Activated CD8-positive, alpha-beta memory T cell treated with anti-CD3 and anti-CD28 coated beads, Interleukin-2, amount 50 U/mL, for 4 hours (primary cell): ENCODE measurements around the gene CRACR2B.

ENCODE experiments used
- DNase-seq: peaks from one replicate; pipeline ENCODE4 v3.0.0-alpha.2; 2020

CRACR2B gene

DNA sequence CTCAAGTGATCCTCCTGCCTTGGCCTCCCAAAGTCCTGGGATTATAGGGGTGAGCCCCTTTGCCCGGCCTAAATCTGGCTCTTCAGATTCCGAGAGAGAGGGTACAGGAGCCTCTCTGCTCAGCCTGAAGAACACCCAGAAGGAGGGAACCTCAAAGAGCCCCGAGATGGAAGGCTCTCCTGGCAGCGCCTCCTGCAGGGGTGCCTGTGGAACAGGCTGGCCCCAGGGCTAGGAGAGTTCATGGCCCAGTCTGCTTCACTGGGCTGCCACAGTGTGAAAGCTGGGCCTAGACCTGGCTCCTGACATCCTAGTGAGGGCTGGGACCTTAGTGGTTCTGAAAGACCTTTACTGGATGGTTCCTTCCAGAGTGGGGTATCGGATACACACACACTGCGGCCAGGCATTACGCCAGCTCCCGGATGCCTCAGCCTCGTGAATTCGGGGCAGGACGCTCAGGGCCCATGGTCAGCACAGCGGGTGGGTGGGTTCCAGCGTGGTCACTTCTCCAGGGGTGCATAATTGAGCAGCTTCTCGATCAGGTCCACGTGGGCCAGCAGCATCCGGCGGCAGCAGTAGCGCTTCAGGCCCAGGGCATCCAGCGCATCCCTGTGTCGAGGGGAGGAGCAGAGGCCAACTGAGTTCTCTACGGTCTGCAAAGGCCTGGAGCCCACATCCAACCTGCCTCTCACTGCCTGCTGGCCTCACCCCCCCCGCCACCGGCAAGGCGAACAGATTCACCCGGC is 12.3 kb downstream of the CRACR2B start:
- no peak for DNase-seq

DNA sequence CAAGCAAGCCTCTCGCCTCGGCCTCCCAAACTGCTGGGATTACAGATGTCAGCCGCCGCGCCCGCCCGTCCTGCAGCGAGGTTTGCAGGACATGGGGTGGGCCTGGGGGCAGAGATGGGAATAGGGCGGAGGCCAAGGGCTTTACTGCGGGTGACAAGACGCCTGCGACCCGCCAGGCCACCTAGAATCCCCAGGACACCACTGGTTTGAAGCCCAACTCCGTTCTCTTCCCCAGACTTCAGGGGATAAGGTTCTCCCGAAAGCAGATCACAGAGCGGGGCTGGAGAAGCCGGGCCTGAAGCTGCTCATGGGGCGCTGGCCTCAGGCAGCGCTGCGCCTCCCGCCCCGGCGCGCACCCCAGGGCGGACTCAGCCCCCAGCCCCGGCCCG is 14.3 kb downstream of the CRACR2B start:
- DNase-seq, result no peak

DNA sequence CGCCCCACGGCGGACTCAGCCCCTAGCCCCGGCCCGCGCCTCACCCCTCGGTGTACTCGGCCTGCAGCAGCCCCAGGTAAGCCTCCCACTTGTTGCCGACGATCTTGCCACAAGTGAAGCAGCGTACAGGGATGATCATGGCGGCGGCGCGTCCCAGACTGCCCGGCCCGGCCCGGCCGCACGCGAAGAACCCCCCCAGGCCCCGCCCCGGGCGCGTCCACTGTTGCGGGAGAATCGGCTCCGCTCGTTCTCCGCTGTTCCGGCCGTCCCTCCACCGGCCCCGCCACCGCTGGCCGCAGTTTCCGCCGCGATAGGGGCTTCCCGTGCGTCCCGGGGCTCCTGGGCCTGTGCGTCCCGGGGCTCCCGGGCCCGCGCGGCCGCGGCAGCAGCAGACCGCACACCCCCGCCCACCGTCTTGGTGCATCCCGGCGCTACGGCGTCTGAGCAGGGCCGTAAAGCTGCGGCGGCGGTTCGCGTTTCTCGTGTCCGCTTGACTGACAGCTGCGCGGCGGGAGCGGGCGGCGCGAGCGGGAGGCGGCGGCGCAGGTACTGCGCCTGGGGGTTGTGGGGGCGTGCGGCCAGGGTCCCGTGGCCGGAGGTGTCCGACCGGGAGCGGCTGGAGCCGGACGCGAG is 14.8 kb downstream of the CRACR2B start, which contains the start of the genes POLR2L and TSPAN4:
Gene POLR2L (minus strand): TSS at position 160 of the 633 bp plus-strand sequence. CDS start 21 bp downstream, at position 139.
Gene TSPAN4 (plus strand): TSS at position 483 of the 633 bp plus-strand sequence. CDS start 7,453 bp downstream, outside the sequence.
- peak; percentile 89 for DNase-seq

DNA sequence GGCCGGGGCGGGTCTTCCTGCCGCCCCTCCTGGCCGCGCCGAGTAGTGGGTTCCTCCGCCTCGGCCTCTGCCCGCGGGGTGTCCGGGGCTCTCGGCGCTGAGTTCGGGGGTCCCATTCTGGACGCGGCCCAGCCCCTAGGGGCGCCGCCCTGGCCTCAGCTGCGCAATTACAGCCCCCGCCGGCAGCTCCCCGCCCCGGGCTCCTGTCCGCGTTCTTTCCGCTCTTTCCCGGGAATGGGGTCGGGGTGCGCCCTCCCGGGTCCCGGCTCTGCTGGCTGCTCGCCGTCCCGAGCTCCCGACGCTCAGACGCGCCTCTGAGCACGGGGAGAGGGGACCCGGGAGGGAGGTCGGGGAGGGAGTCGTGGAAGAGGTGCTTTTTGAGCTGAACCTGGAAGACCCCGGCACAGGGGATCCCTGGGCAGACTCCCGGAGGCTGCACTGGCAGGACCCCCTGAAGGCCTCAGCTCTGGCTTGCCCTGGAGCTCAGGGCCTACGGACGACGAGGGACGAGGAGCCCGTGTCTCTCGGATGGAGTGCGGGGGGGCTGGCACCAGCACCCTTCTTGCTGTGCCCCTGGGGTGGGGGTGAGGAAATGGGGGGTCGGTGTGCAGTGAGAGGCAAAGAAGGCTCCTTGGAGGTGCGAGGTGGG is 15.5 kb downstream of the CRACR2B start:
- DNase-seq, result no peak

DNA sequence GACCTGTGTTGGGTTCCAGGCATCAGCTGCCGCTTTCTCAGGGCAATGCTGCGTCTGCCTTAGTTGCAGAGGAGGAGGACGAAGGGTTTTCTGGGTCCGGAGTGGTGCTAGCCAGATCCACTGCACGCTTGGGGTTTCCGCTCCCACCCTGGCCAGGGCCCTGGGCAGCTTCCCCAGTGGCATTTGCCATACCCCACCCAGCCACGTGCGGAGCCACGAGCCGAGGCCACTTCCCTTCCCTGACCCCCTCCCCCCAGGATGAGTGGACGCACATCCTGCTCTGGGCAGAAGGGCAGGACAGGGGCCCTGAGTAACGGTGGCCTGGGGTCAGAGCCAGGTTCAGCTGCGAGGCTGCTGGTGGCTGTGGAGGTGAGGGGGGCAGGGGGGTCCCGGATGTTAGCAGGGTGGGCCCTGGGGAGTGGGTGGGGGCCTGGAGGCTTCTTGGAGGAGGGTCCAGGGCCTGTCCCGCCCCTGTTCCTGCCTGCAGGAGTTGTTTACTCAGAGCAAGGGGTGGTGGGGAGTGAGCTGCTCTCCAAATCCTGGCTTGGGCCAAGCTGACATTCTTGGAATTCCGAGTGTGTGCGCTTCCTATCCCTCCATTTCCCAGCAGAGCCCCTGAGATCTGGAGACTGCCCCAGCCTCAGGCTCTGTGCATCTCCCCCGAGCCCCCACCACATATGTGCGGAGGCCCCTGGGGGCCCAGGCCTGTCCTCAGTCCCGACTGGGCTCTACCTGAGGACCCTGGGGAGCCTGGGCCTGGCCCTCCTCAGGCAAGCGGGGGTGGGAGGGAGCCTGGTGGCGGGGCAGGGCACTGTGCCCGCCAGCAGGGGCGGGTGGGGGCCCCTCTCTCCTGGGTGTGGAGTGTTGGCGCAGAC is 16.3 kb downstream of the CRACR2B start:
- no peak for DNase-seq

DNA sequence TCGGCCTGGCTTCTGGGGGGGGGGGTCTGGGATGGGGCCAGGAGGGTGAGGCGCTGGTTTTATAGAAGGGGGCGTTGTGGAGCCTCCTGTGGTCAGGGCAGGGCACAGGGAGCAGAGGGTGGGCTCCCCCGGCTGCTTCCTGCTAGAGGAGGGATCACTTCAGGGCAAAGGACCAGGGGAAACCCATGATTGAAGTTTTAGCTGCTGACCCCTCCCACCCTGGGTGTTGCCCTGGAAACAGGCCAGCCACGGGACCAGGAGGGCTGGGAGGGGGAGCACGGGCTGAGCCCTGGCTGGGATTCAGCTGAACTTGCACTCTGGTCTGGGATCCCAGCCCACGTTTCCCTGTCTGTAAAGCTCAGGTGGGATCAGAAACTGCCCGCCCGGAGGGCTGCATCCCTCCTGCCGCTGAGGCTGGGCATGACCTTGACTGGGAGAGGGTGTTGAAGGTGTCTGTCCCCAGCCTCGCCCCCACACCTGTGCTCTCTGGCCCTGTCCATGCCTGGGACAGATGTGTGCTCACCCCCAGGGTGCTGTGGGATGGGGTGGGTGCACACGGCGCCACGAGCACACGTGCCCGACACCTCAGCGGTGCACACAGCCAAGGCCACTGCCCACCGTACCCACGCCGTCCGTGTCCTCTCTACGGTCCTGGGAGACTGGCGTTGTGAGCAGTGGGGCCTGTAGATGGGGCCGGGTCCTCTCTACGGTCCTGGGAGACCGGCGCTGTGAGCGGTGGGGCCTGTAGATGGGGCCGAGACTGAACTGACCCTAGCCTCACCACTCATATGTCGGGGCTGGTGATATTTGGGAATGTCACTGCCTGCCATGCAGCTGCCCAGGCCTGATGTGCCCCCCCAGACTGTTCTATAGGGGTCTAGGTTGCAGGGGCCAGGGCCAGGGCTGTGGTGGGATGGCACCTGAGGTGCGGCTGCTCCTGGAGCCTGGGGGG is 17.2 kb downstream of the CRACR2B start:
- no peak for DNase-seq

DNA sequence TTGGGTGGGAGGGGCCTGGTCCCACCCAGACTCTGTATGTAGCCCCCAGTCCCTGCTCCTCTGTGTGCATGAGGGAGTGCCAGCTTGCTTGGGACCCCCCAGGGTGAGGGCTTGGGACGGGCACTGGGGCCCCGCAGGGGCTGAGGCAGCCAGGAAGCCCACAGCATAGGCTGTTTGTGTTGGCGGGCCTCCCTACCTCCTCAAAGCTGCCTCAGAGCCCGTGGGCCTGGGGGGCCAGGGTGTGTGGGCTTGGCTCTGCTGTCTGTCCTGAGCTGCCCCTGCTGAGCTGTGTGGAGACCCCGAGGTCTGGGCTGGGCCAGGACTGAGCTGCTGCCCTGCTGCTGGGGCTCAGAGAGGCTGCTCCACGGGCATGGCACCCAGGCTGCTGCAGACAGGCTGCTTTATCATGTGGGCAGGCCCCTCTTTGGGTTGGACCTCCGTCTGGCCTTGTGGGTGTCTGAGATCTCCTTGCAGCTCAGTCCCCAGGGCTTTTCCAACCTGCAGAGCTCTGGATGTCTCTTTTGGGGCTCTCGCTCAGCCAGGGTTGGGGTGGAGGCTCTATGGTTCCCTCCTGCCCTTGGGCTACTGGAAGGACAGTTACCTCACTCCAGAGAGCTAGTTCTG is 18.3 kb downstream of the CRACR2B start:
- no peak for DNase-seq

DNA sequence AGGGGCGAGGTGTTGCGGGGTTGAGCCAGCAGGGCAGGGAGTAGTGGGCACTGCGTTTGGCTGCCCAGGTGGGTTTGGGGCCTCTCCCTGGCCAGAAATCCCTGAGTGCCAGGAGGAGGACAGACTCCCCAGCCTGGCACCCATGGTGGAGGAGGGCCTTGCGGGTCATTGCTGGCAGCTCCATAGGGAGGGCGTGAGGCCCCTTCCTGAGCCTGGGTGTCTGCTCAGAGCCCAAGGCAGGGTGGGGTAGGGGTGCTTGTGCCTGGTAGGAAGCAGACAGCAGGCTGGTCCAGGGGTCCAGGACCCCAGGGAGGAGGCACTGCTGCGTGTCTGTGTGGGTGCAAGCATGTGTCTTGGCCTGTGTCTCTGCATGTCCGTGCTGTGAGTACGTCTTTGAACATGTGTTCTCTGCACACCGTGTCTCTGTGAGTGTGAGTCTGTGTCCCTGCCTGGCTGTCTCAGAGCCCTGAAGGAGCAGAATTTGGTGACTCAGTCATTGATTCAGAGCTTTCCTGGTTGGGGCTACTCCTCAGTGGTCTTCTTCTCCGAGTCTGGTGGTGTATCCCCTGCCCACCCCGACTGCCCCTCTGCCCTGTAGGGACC is 18.9 kb downstream of the CRACR2B start:
- DNase-seq, result no peak

DNA sequence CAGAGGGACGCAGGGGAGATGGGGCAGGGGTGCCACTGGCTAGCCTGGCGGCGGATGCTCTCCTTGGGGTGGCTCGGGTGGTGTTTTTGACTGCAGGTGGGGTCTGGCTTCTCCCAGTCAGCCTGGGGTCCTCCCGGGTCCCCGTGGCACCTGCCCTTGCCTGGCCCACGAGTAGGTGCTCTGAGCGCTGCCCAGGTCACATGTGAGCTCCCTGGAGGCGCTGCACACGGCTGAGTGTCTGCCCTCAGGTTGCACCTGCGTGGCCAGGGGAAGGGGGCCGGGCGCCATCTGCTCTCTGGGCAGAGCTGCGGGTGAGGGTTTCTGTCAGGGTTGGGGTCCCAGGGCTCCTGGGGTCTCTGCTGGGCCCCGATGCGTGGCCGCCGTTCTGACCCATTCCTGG is 20.2 kb downstream of the CRACR2B start:
- no peak for DNase-seq

DNA sequence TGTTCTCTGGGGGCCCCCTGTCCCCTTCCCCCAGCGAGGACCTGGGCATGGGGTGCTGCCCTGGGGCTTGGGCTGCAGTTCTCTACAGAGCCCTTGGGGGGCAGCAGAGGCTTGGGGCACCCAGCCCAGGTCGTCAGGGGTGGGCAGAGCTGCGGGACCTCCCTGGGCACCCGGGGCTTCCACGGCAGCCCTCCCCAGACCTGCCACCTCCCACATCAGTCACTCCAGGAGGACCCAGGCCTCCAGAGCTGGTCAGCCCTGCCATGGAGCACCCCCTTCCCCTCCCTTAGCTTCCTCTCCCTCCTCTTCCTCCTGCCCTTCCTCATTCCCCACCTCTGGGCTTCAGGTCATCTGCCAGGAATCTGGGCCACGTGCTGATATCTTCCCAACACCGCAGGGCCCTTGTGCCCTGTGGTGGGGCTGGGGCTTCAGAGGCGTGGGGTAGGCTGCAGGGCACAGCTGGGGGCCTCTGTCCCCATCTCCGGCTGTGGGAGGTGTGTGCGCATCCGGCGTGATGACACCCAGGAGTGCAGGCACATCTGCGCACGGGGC is 20.7 kb downstream of the CRACR2B start:
- DNase-seq, result peak; percentile 73

DNA sequence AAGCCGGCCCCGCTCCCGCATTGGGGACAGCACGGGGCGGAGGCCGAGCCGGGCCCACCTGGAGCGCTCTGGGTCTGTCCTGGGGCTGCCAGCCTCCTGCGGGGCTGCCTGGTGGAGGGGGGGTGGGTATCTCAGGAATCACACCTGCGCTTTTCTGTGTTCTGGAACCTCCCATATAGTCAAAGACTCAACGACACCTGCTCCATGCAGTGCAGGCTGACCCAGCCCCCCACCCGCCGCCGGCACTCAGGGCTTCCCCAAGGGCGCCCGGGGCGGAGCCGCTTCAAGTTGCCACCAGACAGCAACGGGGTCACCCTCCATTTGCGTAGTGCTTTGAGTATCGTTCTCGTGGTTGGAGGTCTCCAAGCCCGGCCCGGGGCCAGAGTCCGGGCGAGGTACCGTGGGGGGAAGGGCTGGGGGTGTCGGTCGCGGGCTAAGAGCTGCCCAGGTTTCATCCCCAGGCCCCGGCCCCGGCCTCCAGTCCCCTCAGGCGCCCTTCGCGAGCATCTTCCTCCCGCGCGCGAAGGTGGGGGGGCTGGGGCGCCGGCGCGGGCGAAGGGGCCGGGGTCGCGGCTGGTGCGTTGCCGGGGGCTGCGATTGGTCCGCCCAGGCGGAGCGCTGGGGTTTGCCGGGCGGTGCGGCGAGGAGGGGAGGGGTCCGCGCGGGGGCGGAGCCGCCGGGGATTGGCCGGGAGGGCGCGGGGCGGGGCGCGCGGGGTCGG is 21.5 kb downstream of the CRACR2B start:
- DNase-seq, result no peak

DNA sequence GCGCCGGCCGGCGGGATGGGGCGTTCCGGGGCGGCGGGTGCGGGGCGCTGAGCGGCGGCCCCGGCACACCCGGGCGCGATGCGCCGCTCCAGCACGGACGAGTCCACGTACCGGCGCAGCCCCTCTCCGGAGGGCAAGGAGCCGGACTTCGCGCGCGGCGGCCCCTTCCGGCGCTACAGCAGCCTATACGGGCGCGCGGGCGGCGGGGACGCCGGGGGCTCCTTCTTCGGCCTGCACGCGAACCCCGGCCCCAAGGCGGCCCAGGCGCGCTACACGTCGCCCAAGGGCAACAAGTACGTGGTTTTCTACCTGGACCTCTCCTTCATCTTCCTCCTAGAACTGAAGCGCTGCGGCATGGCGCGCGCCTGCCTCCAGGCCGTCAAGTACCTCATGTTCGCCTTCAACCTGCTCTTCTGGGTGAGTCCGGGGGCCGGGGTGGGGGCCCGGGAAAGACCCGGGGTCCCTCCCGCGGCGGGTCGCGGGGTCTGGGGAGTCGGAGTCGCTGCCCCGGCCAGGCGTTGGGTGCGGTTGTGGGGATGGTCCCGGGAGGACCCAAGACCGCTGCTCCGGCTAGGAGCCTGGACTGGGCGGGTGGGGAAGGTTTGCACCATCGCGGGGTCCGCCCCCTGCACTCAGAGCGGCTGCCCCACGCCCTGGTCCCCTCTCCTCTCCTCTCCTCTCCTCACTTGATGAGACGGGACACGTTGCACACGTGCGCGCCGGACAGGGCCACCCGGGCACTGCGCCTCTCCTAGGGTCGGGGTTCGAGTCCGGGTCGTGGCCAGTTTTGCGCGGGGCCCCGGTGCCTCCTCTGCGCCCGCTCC is 22.4 kb downstream of the CRACR2B start:
- DNase-seq, result no peak

DNA sequence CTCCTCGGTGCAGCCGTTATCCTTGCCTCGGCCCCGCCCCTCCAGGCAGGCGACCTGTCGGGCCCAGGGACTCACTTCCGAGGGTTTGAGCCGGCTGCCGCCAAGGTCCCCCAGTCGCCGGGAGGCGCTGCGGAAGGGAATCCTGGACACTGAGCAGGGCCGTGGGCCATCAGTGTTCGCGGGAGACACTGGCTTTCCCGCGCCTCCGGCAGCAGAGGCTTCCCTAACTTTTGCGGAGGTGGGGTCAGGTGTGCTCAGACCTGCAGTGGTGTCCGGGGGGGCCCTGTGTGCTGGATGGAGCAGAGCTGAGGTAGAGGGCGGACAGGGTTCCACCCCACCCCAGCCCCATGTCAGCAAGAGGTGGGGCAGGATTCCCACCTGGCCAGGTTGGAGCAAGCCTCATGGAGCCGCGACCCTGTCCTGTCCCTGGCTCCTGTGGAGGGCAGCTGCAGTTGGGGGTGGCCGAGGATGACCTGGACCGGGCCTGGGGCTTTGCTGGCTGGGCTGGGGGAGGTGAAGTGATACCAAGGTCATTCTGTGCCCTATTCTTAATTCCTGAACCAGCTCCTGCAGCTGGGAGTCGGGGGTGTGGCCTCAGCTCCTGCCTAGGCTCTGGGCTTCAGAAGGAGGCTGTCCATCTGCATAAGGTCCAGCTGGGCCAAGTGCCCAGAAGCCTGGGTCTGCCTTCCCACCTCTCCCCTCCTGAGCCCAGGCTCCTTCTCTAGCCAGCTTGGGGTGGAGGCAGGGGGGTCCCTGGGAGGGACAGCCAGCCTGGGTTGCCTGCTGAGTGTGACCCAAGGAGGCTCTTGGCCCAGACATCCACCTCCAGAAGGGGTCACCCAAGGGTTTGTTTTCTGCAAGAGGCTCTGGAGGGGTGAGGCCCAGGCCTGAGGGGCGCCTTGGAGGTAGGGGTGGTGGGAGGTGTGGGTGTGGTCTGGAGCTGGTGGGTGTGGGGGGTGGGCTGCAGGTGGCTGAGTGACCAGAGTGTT is 23.4 kb downstream of the CRACR2B start:
- no peak for DNase-seq

DNA sequence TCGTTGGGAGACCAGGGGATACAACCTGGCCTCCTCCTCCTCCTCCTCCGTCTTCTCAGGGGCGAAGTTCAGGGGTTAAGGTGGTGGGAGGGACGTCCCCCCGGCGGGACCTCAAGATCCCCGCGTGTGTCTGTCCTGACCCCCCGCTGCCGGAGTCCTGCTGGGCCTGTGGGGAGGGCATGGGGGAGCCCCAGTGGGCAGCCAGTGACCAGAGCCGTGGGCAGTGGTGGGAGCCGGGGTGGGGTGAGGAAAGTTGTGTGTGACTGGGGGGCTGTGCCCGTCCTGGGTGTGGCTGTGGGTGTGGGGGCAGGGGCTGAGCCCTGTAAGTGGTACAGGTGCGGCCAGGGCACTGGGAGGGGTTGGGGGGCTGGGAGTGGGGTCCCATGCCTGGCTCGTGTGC is 25.0 kb downstream of the CRACR2B start:
- DNase-seq, result no peak

DNA sequence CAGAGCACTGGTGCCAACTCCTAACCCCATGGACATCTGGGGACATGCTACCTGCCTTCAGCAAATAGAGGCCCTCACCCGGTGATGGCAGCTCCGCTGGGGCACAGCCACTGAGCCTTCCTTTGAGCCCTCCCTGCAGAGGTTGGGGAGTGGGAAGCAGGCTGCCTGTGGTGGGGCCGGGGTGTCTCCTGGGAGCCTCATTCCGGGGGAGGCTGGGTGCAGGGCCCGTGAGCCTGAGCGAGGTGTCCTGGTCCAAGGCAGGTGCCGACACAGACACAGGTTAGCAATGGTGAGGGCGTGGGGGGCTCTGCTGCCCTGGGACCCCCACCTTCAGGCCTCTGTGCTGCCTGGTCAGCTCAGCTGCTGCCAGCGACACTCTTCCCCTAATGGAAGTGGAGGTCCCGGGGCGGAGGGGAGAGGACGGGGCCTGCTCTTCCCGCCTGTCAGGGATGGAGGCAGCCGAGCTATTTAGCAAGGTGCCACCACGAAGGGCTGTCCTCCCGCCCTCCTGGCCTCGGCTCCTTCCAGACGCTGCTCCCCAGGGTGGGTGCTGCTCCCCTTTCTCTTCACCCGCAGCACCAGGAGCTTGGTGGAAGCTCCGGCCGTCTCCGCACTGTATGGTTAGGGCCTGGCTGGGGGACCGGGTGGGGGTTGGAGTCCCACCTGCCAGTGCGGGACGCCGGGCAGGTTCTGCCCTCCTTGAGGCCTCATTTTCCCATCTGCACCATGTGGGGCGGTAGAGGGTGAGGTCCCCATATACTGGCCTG is 26.1 kb downstream of the CRACR2B start:
- no peak for DNase-seq

DNA sequence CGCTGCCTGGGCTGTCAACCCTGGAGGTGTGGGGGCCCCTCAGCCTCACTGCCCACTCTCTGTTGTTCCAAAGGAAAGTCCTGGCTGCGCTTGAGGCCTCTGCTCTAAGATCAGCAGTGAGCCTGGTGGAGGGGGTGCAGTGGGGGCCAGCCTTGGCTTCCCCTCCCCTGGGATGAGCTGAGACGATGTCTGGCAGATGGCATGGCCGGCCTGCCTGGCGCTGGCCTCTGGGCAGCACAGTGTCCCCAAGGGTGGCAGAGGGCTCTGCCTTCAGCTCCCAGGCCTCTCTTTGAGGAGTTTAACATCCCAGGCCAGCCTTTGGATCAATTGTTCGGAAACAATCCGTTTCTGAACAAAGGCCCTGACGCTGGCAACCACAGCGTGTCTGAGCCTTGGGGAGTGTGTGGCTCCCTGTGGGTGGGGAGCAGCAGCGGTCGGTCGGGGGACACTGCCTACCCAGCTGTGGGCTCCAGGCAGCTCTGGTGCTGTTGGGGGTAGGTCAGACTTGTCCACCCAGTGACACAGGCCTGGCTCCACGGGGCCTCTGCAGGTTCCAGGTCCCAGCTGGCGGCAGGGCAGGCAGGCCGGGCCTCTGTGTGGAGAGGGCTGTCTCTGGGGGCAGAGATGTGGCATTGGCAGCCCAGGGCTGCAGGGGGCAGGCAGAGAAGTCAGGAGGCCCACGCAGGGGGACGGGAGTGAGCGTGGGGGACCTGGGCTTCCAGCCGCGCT is 27.0 kb downstream of the CRACR2B start:
- no peak for DNase-seq
